ENCODE data around the gene LIPG. TPM values are rescaled to one million over a fixed set of nuclear protein-coding genes. Genes with fewer than 3 reads are reported as not detected.
"Not testable (repeated sequence)": the region's sequence is repeated elsewhere in the genome, so short reads cannot be mapped to it uniquely, and the experiment has no call there.

Gene LIPG
- total RNA-seq, 6 experiments from 2014 or later: not detected

DNA sequence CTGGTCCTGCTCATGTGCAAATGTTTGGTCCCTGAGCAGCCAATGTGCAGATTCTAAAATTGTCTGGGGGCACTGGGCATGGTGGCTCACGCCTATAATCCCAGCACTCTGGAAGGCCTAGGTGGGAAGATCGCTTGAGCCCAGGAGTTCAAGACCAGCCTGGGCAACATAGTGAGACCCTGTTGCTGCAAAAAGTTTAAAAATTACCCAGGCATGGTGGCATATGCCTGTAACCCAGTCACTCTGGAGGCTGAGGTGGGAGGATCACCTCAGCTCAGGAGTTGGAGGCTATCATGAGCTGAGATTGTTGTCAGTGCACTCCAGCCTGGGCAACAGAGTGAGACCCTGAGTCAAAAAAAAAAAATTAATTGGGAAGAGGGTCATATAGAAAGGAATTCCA is 5.1 kb downstream of the LIPG start:
- no peak for DNase-seq
- H3K36me3 Mint-ChIP-seq (ENCODE audit: low read depth): no peaks in the 10 kb centered on the region
- H3K4me1 Mint-ChIP-seq (ENCODE audit: low read depth): peaks cover 21% of the 10 kb centered on the region
- H3K27ac Mint-ChIP-seq: no peak overlapping the region
- peaks cover 43% of the 10 kb centered on the region for H3K27me3 Mint-ChIP-seq (ENCODE audit: insufficient read depth)
- H3K4me3 Mint-ChIP-seq: no peak overlapping the region
- H3K9me3 Mint-ChIP-seq: no peaks in the 10 kb centered on the region
- TF ChIP-seq, protein P1, sequence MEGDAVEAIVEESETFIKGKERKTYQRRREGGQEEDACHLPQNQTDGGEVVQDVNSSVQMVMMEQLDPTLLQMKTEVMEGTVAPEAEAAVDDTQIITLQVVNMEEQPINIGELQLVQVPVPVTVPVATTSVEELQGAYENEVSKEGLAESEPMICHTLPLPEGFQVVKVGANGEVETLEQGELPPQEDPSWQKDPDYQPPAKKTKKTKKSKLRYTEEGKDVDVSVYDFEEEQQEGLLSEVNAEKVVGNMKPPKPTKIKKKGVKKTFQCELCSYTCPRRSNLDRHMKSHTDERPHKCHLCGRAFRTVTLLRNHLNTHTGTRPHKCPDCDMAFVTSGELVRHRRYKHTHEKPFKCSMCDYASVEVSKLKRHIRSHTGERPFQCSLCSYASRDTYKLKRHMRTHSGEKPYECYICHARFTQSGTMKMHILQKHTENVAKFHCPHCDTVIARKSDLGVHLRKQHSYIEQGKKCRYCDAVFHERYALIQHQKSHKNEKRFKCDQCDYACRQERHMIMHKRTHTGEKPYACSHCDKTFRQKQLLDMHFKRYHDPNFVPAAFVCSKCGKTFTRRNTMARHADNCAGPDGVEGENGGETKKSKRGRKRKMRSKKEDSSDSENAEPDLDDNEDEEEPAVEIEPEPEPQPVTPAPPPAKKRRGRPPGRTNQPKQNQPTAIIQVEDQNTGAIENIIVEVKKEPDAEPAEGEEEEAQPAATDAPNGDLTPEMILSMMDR (IDR thresholded peaks at IDR 0.05): no peak

DNA sequence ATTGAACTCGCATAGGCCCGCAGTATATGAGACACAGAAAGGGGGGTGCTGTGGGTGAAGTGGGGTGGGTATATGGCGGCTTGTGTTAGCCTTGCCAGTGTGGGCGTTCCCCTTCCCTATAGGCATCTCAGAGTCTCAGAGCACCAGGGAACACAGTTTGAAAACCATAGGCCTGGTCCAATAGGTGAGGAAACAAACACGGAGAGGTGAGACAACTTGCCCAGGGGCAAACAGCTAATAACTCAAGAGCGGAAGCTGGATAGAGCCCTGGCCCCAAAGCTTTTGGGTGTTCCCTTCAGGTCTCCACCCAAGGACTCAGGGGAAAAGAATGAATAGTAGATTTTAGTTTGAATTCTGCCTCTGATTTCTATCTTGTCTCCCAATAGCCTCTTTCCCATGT is 7.9 kb downstream of the LIPG start:
- H3K27ac Mint-ChIP-seq: no peak overlapping the region
- no peaks in the 10 kb centered on the region for H3K4me1 Mint-ChIP-seq (ENCODE audit: low read depth)
- no peaks in the 10 kb centered on the region for H3K9me3 Mint-ChIP-seq
- H3K4me3 Mint-ChIP-seq: no peak overlapping the region
- H3K36me3 Mint-ChIP-seq (ENCODE audit: low read depth): no peaks in the 10 kb centered on the region
- peaks cover 37% of the 10 kb centered on the region for H3K27me3 Mint-ChIP-seq (ENCODE audit: insufficient read depth)
- DNase-seq: no peak
- TF ChIP-seq, protein P1 (IDR thresholded peaks at IDR 0.05): no peak

DNA sequence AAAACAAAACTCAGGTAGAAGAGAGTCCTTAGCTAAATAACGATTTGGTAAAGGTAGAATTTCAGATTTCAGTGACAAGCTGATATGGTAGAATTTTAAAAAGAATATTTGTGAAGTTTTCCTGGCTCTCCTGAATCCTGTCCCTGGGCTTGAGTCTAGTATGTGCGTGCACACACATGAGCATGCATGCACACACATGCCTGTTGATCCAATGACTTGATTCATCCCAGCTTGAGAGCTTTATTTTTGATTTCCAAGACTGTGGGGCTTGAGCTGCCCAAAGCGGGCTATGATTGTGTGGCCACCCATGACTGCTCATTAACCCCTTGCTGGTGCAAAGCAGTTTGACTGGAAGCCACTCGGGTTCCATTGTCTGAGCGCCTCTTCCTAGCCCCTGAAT is 9.0 kb downstream of the LIPG start:
- no peak for DNase-seq
- no peak overlapping the region for H3K27ac Mint-ChIP-seq
- H3K4me3 Mint-ChIP-seq: no peak overlapping the region
- TF ChIP-seq, protein P1 (IDR thresholded peaks at IDR 0.05): no peak
- H3K36me3 Mint-ChIP-seq (ENCODE audit: low read depth): no peaks in the 10 kb centered on the region
- H3K4me1 Mint-ChIP-seq (ENCODE audit: low read depth): no peaks in the 10 kb centered on the region
- peaks cover 34% of the 10 kb centered on the region for H3K27me3 Mint-ChIP-seq (ENCODE audit: insufficient read depth)
- H3K9me3 Mint-ChIP-seq: no peaks in the 10 kb centered on the region

- H3K27ac Mint-ChIP-seq: no peak overlapping the region
- peaks cover 27% of the 10 kb centered on the region for H3K27me3 Mint-ChIP-seq (ENCODE audit: insufficient read depth)
- H3K36me3 Mint-ChIP-seq (ENCODE audit: low read depth): no peaks in the 10 kb centered on the region
- DNase-seq: no peak
- H3K9me3 Mint-ChIP-seq: no peaks in the 10 kb centered on the region
- H3K4me3 Mint-ChIP-seq: no peak overlapping the region
- TF ChIP-seq, protein P1 (IDR thresholded peaks at IDR 0.05): no peak
- no peaks in the 10 kb centered on the region for H3K4me1 Mint-ChIP-seq (ENCODE audit: low read depth)
These were observed 10.9 kb downstream of the LIPG start for GRCh38 chr18:49572611-49573345.

GRCh38 chr18:49573835-49574234 is 12.0 kb downstream of the LIPG start:
- peaks cover 22% of the 10 kb centered on the region for H3K27me3 Mint-ChIP-seq (ENCODE audit: insufficient read depth)
- H3K4me1 Mint-ChIP-seq (ENCODE audit: low read depth): no peaks in the 10 kb centered on the region
- H3K9me3 Mint-ChIP-seq: no peaks in the 10 kb centered on the region
- TF ChIP-seq, protein P1 (IDR thresholded peaks at IDR 0.05): no peak
- H3K4me3 Mint-ChIP-seq: no peak overlapping the region
- no peak for DNase-seq
- no peak overlapping the region for H3K27ac Mint-ChIP-seq
- no peaks in the 10 kb centered on the region for H3K36me3 Mint-ChIP-seq (ENCODE audit: low read depth)

DNA sequence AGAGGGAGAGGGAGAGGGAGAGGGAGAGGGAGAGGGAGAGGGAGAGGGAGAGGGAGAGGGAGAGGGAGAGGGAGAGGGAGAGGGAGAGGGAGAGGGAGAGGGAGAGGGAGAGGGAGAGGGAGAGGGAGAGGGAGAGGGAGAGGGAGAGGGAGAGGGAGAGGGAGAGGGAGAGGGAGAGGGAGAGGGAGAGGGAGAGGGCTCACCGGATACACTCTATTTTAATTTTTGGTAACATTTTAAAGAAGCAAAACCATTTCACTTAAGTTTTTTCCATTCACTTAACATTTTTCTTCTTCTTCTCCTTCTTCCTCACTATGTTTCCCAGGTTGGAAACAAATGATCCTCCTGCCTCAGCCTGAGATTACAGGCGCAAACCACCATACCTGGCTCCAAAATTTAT is 17.2 kb downstream of the LIPG start:
- not testable (repeated sequence) for H3K36me3 Mint-ChIP-seq (ENCODE audit: low read depth); DNase-seq; H3K4me1 Mint-ChIP-seq (ENCODE audit: low read depth); H3K4me3 Mint-ChIP-seq; H3K9me3 Mint-ChIP-seq; H3K27ac Mint-ChIP-seq
- peaks cover 36% of the 10 kb centered on the region for H3K27me3 Mint-ChIP-seq (ENCODE audit: insufficient read depth)

GRCh38 chr18:49579583-49579982 is 17.7 kb downstream of the LIPG start:
- not testable (repeated sequence) for DNase-seq; H3K27ac Mint-ChIP-seq; H3K4me3 Mint-ChIP-seq; H3K9me3 Mint-ChIP-seq; H3K36me3 Mint-ChIP-seq (ENCODE audit: low read depth); H3K4me1 Mint-ChIP-seq (ENCODE audit: low read depth)
- peaks cover 38% of the 10 kb centered on the region for H3K27me3 Mint-ChIP-seq (ENCODE audit: insufficient read depth)
